GM19397 (cell line): Measurements from ENCODE around the gene IFNA10.
"Not testable (repeated sequence)": the region's sequence is repeated elsewhere in the genome, so short reads cannot be mapped to it uniquely, and the experiment has no call there.

Experiments
- ATAC-seq: cut with Tn5 transposase; IDR thresholded peaks from one replicate; pipeline ENCODE4 v1.9.1; 2021; ENCODE audit warnings: mild to moderate bottlenecking, moderate library complexity; ENCODE audit not compliant: unreplicated experiment

Gene IFNA10

DNA sequence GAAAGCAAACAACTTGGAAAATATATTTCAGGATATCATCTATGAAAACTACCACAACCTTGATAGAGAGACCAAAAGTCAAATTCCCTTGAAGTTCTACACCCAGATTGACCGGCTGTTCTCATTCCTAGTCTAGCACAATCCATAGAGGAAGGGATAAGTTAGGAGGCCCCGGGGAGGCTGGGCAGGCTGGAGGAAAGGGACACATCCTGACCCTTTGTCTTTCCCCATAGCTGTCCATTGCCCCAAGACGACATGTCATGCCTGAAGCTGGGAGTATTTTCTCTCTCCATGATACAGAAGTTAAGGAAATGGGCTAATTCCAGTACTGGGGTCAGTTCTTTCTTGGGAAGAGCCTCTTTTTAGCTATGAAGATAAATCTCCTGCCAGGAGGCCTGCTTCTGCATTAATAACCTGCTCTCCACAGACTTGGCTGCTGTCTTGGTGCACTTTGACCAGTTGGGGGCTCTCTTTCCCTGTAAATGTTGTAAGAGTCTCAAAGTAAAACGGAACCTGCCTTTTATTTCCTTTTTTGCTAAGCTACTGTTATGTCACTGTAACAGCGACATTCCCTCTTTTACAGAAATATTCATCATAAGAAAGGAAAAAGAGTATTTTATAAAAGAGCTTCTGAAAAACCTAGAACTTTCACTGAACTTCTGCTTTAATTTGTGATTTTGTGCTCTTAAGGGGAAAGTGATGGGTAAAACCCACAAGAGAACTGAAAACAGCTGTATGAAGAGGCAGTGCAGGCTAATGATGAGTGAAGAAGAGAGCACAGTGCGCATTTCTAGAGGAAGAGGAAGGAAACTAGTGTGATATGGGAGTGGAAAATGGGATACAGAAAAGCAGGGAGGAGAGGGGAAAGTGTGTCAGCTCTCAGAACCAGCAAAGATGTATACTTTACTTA, 11.8 kb downstream of the IFNA10 start:
- peak; percentile 87 for ATAC-seq

DNA sequence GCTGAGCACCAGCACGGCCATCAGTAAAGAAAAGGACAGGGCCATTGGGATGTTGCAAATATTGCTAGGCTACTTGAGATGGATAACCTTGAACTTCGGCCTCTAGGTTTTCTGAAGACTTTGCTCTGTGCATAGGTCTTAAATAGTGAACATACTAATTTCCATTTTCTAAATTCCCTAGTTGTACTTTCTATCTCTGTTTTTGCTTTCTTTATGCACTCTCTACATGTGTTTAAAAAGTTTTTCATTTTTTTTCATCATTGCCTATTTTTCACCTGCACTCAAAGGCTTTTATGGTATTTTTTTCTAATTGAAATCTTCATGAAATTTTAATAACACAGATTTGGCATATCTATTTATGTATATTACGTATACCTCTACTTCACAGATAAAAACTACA, 19.5 kb downstream of the IFNA10 start, which contains the start of gene IFNA4:
TSS of gene IFNA4 (minus strand) at position 101 of the 400 bp plus-strand sequence. CDS start at position 45, 56 bp downstream.
- ATAC-seq: not testable (repeated sequence)

DNA sequence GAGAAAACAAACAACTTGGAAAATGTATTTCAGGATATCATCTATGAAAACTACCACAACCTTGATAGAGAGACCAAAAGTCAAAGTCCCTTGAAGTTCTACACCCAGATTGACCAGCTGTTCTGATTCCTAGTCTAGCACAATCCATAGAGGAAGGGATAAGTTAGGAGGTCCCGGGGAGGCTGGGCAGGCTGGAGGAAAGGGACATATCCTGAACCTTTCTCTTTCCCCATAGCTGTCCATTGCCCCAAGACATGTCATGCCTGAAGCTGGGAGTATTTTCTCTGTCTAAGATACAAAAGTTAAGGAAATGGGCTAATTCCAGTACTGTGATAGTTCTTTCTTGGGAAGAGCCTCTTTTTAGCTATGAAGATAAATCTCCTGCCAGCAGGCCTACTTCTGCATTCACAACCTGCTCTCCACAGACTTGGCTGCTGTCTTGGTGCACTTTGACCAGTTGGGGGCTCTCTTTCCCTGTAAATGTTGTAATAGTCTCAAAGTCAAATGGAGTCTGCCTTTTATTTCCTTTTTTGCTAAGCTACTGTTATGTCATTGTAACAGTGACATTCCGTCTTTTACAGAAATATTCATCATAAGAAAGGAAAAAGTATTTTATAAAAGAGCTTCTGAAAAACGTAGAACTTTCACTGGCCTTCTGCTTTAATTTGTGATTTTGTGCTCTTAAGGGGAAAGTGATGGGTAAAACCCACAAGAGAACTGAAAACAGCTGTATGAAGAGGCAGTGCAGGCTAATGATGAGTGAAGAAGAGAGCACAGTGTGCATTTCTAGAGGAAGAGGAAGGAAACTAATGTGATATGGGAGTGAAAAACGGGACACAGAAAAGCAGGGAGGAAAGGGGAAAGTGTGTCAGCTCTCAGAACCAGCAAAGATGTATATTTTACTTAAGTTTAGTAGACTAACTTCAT, 23.9 kb downstream of the IFNA10 start:
- peak; percentile 95 for ATAC-seq

DNA sequence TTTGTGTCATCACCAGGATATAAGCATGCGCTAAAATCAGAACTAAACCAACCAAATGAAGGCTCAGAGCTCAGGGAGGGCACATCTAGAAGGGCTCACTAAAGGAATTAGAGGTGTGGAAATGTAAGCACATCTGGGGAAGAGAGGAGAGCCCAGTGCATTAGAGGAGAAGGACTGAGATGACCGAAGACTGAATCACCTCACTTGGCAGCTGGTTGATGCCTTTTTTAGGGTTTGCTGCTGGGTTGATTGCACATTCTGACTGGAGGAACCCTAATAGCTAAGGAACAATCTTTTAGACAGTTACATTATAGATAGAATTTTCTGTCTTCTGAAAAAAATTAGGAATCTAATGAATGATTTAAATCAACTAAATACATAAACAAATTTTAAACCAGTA, 32.3 kb downstream of the IFNA10 start:
- no peak for ATAC-seq

DNA sequence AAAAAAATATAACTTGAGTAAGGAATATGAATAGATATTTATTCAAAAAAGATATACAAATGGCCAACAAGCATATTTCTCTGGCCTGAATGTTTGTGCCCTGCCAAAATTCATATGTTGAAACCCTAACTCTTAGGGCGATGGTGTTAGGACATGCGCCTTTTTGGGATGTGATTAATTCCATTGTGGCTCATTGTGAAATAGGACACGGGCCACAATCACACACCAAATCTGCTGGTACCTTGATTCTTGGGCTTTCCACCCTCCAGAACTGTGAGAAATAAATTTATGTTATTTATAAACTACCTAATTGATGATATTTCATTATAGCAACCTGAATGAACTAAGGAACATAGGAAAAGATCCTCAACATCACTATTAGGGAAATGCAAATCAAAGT, 34.8 kb downstream of the IFNA10 start:
- ATAC-seq: no peak

DNA sequence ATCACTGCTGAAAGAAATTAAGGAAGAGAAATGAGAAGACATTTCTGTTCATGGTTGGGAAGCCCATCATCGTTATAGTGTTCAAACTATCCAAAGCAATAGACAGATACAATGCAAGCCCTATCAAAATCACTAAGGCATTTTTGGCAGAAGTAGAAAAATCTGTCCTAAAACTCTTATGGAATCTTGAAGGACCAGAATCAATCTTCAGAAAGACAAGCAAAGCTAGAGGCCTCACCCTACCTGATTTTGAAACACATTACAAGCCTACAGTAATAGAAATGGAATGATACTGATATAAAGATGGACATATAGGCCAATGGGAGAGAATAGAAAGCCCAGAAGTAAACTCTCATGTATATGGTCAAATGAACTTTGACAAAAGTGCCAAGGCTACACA, 35.6 kb downstream of the IFNA10 start:
- ATAC-seq: no peak

DNA sequence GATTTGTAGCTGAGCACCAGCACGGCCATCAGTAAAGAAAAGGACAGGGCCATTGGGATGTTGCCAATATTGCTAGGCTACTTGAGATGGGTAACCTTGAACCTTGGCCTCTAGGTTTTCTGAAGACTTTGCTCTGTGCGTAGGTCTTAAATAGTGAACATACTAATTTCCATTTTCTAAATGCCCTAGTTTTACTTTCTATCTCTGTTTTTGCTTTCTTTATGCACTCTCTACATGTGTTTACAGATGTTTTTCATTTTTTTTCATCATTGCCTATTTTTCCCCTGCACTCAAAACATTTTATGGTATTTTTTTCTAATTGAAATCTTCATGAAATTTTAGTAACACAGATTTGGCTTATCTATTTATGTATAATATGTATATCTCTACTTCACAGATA, 40.4 kb downstream of the IFNA10 start, which contains the start of gene IFNA21:
TSS of gene IFNA21 (minus strand) at position 101 of the 400 bp plus-strand sequence. CDS start at position 53, 48 bp downstream.
- ATAC-seq: not testable (repeated sequence)

DNA sequence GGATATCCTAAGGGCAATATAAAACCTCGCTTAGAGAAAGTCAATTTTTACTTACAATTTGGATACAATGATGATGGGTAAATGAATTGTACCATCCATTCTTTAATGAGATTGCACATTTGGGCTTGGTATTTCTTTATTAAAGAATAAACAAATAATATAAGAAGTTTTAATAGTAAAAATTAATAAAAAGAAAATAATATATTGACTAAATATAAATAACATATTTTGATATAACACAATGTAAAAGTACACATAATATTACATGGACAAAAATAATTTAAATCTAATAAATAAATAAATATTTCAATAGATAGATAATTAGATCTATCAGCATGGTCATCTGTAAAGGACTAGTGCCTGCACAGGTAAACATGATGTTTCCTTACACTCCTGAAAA, 41.4 kb downstream of the IFNA10 start:
- ATAC-seq: no peak

DNA sequence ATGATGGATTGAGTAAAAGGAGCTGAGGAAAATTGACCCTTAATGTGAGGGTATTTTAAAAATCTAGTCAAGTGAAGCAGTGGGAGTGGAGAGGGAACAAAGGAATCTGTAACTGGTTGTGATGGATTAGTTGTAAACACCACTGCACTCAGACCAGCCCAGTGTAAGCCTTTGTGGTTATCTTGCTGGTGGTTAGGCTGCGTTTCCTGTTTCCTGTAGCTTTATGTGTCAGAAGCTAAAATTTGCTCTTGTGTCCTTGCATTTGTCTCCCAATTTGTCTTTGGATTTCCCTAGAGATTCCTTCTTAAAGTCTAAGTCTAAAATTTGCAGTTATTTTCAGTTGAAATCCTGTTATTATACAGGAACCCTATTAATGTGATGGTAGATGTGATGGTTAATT, 46.8 kb downstream of the IFNA10 start:
- ATAC-seq: peak; percentile 92
